MM.1S (cell line): Measurements from ENCODE around the gene NDUFS2.

Experiments used
- DNase-seq: peaks from one replicate; pipeline ENCODE4 v3.0.0-alpha.2; 2015
- H2AFZ ChIP-seq: fragments of 300-600 bp; sonication (generic); 2 replicates; pipeline ENCODE4 v1.6.0; 2016; ENCODE audit warnings: antibody characterized with exemption, low read length
- H3F3A ChIP-seq: fragments of 300-600 bp; sonication (generic); 2 replicates; pipeline ENCODE4 v1.6.1; 2016; ENCODE audit warnings: mild to moderate bottlenecking, antibody characterized with exemption, low read length, moderate library complexity, mixed read lengths; ENCODE audit not compliant: insufficient read depth
- H3K27ac ChIP-seq: fragments of 300-600 bp; sonication (generic); 2 replicates; pipeline ENCODE4 v1.5.1; 2016; ENCODE audit warnings: mild to moderate bottlenecking, low read length
- H3K27me3 ChIP-seq: fragments of 300-600 bp; sonication (generic); replicated peaks from 2 replicates; pipeline ENCODE4 v1.6.0; 2016; ENCODE audit warnings: low read length; ENCODE audit not compliant: insufficient read depth
- H3K36me3 ChIP-seq: fragments of 300-600 bp; sonication (generic); replicated peaks from 2 replicates; pipeline ENCODE4 v1.6.1; 2016; ENCODE audit warnings: mild to moderate bottlenecking, low read length, mixed read lengths; ENCODE audit not compliant: insufficient read depth
- H3K4me1 ChIP-seq: fragments of 300-600 bp; sonication (generic); 2 replicates; pipeline ENCODE4 v1.6.1; 2016; ENCODE audit warnings: low read length, mixed read lengths
- H3K4me2 ChIP-seq: fragments of 300-600 bp; sonication (generic); 2 replicates; pipeline ENCODE4 v1.6.0; 2016; ENCODE audit warnings: low read depth, low read length
- H3K4me3 ChIP-seq: fragments of 300-600 bp; sonication (generic); 2 replicates; pipeline ENCODE4 v1.5.1; 2016; ENCODE audit warnings: low read length, mixed read lengths
- H3K79me2 ChIP-seq: fragments of 300-600 bp; sonication (generic); 2 replicates; pipeline ENCODE4 v1.6.1; 2016; ENCODE audit warnings: mixed run types, low read length, mixed read lengths
- H3K9ac ChIP-seq: fragments of 300-600 bp; sonication (generic); 2 replicates; pipeline ENCODE4 v1.6.1; 2016; ENCODE audit warnings: low read length, mixed read lengths
- H3K9me2 ChIP-seq: fragments of 300-600 bp; sonication (generic); replicated peaks from 2 replicates; pipeline ENCODE4 v1.6.1; 2016; ENCODE audit warnings: mild to moderate bottlenecking, low read length, mixed read lengths; ENCODE audit not compliant: insufficient read depth
- H3K9me3 ChIP-seq: fragments of 300-600 bp; sonication (generic); replicated peaks from 2 replicates; pipeline ENCODE4 v1.6.1; 2016; ENCODE audit warnings: mild to moderate bottlenecking, low read length, mixed read lengths; ENCODE audit not compliant: insufficient read depth
- H4K20me1 ChIP-seq: fragments of 300-600 bp; sonication (generic); 2 replicates; pipeline ENCODE4 v1.6.1; 2016; ENCODE audit warnings: mild to moderate bottlenecking, low read length, moderate library complexity, mixed read lengths; ENCODE audit not compliant: insufficient read depth
- CTCF ChIP-seq: fragments of 300-600 bp; sonication (generic); IDR thresholded peaks from 2 replicates; pipeline ENCODE4 v1.5.1; 2016; ENCODE audit warnings: antibody characterized with exemption, low read length, mixed read lengths
- EZH2 ChIP-seq: fragments of 300-600 bp; sonication (generic); optimal IDR thresholded peaks from 2 replicates; pipeline ENCODE3; 2017; ENCODE audit warnings: low read depth, mild to moderate bottlenecking, antibody characterized with exemption, low read length, mixed read lengths
- EZH2phosphoT487 ChIP-seq: fragments of 300-600 bp; sonication (generic); IDR thresholded peaks from 2 replicates; pipeline ENCODE4 v1.6.1; 2018; ENCODE audit warnings: antibody characterized with exemption, low read length

Gene NDUFS2

DNA sequence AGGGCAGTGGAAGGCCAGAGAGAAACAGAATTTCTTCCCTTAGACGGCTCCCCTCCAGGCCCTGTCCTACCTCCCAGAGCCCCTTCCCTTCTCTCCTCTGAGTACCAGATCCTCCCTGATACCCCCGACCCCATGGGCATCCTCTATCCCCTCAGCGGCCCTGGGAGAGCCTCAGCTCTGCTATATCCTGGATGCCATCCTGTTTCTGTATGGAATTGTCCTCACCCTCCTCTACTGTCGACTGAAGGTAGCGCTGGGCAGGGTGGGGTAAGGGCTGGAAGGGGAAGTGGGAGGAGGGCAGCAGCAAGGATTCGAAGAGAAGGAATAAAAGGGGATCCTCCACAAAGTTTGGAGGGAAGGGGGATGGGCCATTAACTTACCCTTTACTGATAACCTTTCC, 15.7 kb downstream of the NDUFS2 start:
- Histone ChIP-seq H4K20me1 (no peaks in the 10 kb centered on the region), H3K9ac (no peak overlapping the region; the same call in 1 of the 2 replicates), H3K4me2 (peak overlapping the region; percentile 51), H3K9me2 (no peaks in the 10 kb centered on the region), H3K27me3 (no peaks in the 10 kb centered on the region), H3F3A (peaks cover 28% of the 10 kb centered on the region), H3K9me3 (no peaks in the 10 kb centered on the region), H3K4me1 (peaks cover 28% of the 10 kb centered on the region), H3K36me3 (peaks cover 7% of the 10 kb centered on the region; the same call in 1 of the 2 replicates), H3K4me3 (no peak overlapping the region), H3K27ac (peak overlapping the region; percentile 70), H3K79me2 (no peaks in the 10 kb centered on the region), H2AFZ (peak overlapping the region; percentile 7; the same call in 1 of the 2 replicates)
- no peak for DNase-seq
- TF ChIP-seq EZH2 (no peak), EZH2phosphoT487 (no peak)

DNA sequence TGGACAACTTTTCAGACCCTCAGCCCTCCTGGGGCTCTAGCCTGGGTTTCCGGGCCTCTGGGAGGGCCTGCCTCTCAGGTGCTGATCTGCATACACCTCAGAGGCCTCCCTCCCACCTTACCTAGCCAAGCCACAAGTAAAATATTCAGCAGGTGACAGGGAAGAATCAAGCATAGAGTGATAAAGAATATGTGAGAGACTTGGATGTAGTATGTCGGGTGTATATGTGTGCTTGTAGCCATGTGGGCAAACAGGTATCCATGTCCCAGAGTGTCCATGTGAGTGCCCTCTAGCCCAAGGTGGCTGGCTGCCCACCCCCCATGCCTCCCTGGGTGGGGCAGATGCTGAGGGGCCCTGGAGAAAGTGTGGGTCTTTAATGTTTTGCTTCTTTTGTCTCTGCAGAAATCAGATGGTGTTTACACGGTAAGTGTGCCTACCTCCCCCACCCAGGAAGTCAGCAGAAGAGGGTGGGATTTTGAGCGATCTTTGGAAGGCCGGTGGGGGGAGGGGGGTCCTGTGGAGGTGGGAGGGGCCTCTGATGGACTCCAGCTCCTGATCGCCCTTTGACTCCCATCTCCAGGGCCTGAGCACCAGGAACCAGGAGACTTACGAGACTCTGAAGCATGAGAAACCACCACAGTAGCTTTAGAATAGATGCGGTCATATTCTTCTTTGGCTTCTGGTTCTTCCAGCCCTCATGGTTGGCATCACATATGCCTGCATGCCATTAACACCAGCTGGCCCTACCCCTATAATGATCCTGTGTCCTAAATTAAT, 16.3 kb downstream of the NDUFS2 start:
- DNase-seq: no peak
- no peaks in the 10 kb centered on the region for H3K27me3 ChIP-seq
- H3K9ac ChIP-seq: no peak overlapping the region
- no peaks in the 10 kb centered on the region for H3K9me2 ChIP-seq
- peak overlapping the region; percentile 70; the same call in 1 of the 2 replicates for H3K27ac ChIP-seq
- no peaks in the 10 kb centered on the region for H3K9me3 ChIP-seq
- no peak for TF ChIP-seq EZH2phosphoT487
- TF ChIP-seq EZH2: no peak
- no peak for TF ChIP-seq CTCF
- no peaks in the 10 kb centered on the region for H4K20me1 ChIP-seq
- H3K4me1 ChIP-seq: peaks cover 28% of the 10 kb centered on the region
- no peak overlapping the region; the same call in 1 of the 2 replicates for H3K4me2 ChIP-seq
- no peak overlapping the region for H2AFZ ChIP-seq
- H3K36me3 ChIP-seq: peaks cover 3% of the 10 kb centered on the region; the same call in 1 of the 2 replicates
- no peak overlapping the region for H3K4me3 ChIP-seq
- H3K79me2 ChIP-seq: no peaks in the 10 kb centered on the region
- H3F3A ChIP-seq: peaks cover 28% of the 10 kb centered on the region

GRCh38 chr1:161219078-161219892, 17.1 kb downstream of the NDUFS2 start:
- DNase-seq: no peak
- no peak overlapping the region for H3K27ac ChIP-seq
- no peak overlapping the region for H3K9ac ChIP-seq
- H3K79me2 ChIP-seq: no peaks in the 10 kb centered on the region
- H3K36me3 ChIP-seq: no peaks in the 10 kb centered on the region
- no peaks in the 10 kb centered on the region for H4K20me1 ChIP-seq
- H2AFZ ChIP-seq: no peak overlapping the region
- H3K4me1 ChIP-seq: peaks cover 28% of the 10 kb centered on the region
- no peaks in the 10 kb centered on the region for H3K9me3 ChIP-seq
- H3K4me2 ChIP-seq: no peak overlapping the region
- no peaks in the 10 kb centered on the region for H3K27me3 ChIP-seq
- H3K9me2 ChIP-seq: no peaks in the 10 kb centered on the region
- H3K4me3 ChIP-seq: no peak overlapping the region
- H3F3A ChIP-seq: peaks cover 28% of the 10 kb centered on the region
- TF ChIP-seq EZH2phosphoT487: no peak
- TF ChIP-seq EZH2: no peak
- no peak for TF ChIP-seq CTCF
